ENCODE data around the gene RTKN. TPM values are rescaled to one million over a fixed set of nuclear protein-coding genes. Genes with fewer than 3 reads are reported as not detected.

Gene RTKN
- total and polyA plus RNA-seq, 2 of the 13 experiments (the other 11 are each of a cell fraction or from before 2014, with no cell fraction given), result 159 to 166 TPM

GRCh38 chr2:74474899-74475298, 33.2 kb upstream of the RTKN start (continued):
- TF ChIP-seq E2F5 (CRISPR knock-in tag; conservative IDR thresholded peaks at IDR 0.05) (no peak), IRF2 (CRISPR knock-in tag; IDR thresholded peaks at IDR 0.05) (no peak), ZSCAN30 (CRISPR knock-in tag; IDR thresholded peaks at IDR 0.05) (no peak), REPIN1 (CRISPR knock-in tag; IDR thresholded peaks at IDR 0.05; ENCODE audit: borderline replicate concordance, low read depth) (peak; percentile 39; the same call in 1 of the 2 replicates), HMGXB4 (CRISPR knock-in tag; IDR thresholded peaks at IDR 0.05; ENCODE audit: borderline replicate concordance in 1 of 2, low read depth in 1 of 2) (0 out of 4 replicates have a peak, but pooled peaks of 1 of the 2 experiments have one; percentile 47), RAD21 (CRISPR knock-in tag; IDR thresholded peaks at IDR 0.05) (0 out of 2 replicates have a peak, but pooled peaks have one; percentile 30), ZNF775 (CRISPR knock-in tag; IDR thresholded peaks at IDR 0.05; ENCODE audit: borderline replicate concordance) (no peak), ZNF414 (CRISPR knock-in tag; IDR thresholded peaks at IDR 0.05) (no peak), TFDP1 (CRISPR knock-in tag; IDR thresholded peaks at IDR 0.05; ENCODE audit: borderline replicate concordance) (no peak), ZC3H13 (CRISPR knock-in tag; IDR thresholded peaks at IDR 0.05) (no peak), ZNF891 (CRISPR knock-in tag; IDR thresholded peaks at IDR 0.05) (0 out of 2 replicates have a peak, but pooled peaks have one; percentile 24), ZNF781 (CRISPR knock-in tag; IDR thresholded peaks at IDR 0.05; ENCODE audit: borderline replicate concordance, not compliant biosample characterization) (no peak), CTCF (CRISPR knock-in tag; IDR thresholded peaks at IDR 0.05) (peak; percentile 61), SSRP1 (CRISPR knock-in tag; IDR thresholded peaks at IDR 0.05) (no peak), BCL3 (CRISPR knock-in tag; IDR thresholded peaks at IDR 0.05) (no peak), BCLAF1 (IDR thresholded peaks at IDR 0.05) (no peak), ZBTB43 (CRISPR knock-in tag; conservative IDR thresholded peaks at IDR 0.05) (no peak)
